Measurements from ENCODE around the gene KIF17.
A peak's percentile ranks its signal among the peaks of the same experiment; 100 is the strongest.

KIF17 gene

GRCh38 chr1:20717452-20718342 is at the start of gene KIF17:
Gene KIF17, minus strand, starts transcription at chr1:20718007. Its CDS starts 301 bp downstream, at chr1:20717706.
- peak in 1 of 2 experiments; percentile 30 for DNase-seq (ENCODE audit: low read depth in 2 of 2)

GRCh38 chr1:20767271-20767670 is 49.5 kb upstream of the KIF17 start:
- no peak for DNase-seq (ENCODE audit: low read depth in 2 of 2)

GRCh38 chr1:20763417-20763816 is 45.6 kb upstream of the KIF17 start:
- no peak for DNase-seq (ENCODE audit: low read depth in 2 of 2)

GRCh38 chr1:20760322-20760721 is 42.5 kb upstream of the KIF17 start:
- no peak for DNase-seq (ENCODE audit: low read depth in 2 of 2)

GRCh38 chr1:20753589-20753988 is 35.8 kb upstream of the KIF17 start:
- DNase-seq (ENCODE audit: low read depth in 2 of 2): no peak

GRCh38 chr1:20751462-20751990 is 33.7 kb upstream of the KIF17 start:
- no peak for DNase-seq (ENCODE audit: low read depth in 2 of 2)

GRCh38 chr1:20742671-20743070 is 24.9 kb upstream of the KIF17 start:
- DNase-seq (ENCODE audit: low read depth in 2 of 2): no peak

- DNase-seq (ENCODE audit: low read depth in 2 of 2): no peak
These were observed 23.0 kb upstream of the KIF17 start for GRCh38 chr1:20740781-20741180.

GRCh38 chr1:20739225-20739624 is 21.4 kb upstream of the KIF17 start:
- DNase-seq (ENCODE audit: low read depth in 2 of 2): peak; percentile 32 to 33

- DNase-seq (ENCODE audit: low read depth in 2 of 2): no peak
These were observed 17.8 kb upstream of the KIF17 start for GRCh38 chr1:20735581-20736111.

- DNase-seq (ENCODE audit: low read depth in 2 of 2): no peak
These were observed 15.7 kb upstream of the KIF17 start for GRCh38 chr1:20733360-20733975.

GRCh38 chr1:20732588-20733359 is 15.0 kb upstream of the KIF17 start, which contains the start of gene SH2D5:
Gene SH2D5, minus strand, starts transcription at chr1:20732703. Its CDS starts 4,659 bp downstream, at chr1:20728044.
- DNase-seq (ENCODE audit: low read depth in 2 of 2): peak; percentile 88 to 89

GRCh38 chr1:20732071-20732587 is 14.3 kb upstream of the KIF17 start:
- peak; percentile 22 for DNase-seq (ENCODE audit: low read depth in 2 of 2)

- DNase-seq (ENCODE audit: low read depth in 2 of 2): no peak
These were observed 13.5 kb upstream of the KIF17 start for GRCh38 chr1:20731057-20731991.

GRCh38 chr1:20730690-20731056 is 12.9 kb upstream of the KIF17 start:
- DNase-seq (ENCODE audit: low read depth in 2 of 2): no peak

- DNase-seq (ENCODE audit: low read depth in 2 of 2): no peak
These were observed 12.3 kb upstream of the KIF17 start for GRCh38 chr1:20729990-20730689.

GRCh38 chr1:20729155-20729931 is 11.5 kb upstream of the KIF17 start:
- no peak for DNase-seq (ENCODE audit: low read depth in 2 of 2)

GRCh38 chr1:20728371-20729154 is 10.8 kb upstream of the KIF17 start:
- no peak for DNase-seq (ENCODE audit: low read depth in 2 of 2)

All from fibroblast of skin of left quadriceps (primary cell).